NCI-H748 (cell line): Measurements from ENCODE around the gene ZNF343.

Source experiments
- DNase-seq: peaks from one replicate; lab custom pipeline; 2025; ENCODE audit not compliant: unreplicated experiment; lab: John Stamatoyannopoulos, UW

The ZNF343 gene

DNA sequence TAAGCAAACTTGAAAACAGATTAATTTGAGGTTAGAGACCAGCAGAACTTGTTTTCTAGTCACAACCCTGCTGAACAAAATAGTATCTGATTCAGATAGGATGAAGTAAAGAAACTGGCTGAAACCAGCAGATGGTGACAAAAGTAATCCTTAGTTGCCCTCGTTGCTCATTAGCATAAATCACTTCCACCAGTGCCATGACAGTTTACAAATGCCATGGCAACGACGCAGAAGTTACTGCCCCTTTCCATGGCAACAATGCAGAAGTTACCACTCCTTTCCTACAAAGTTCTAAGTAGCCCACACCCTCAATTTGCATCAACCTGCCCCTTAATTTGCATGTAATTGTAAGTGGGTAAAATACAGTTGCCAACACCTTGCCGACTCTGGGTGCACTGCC, 61.9 kb downstream of the ZNF343 start:
- DNase-seq: peak; percentile 33
